ENCODE measurements around the gene ITK.

GRCh38 chr5:157193699-157194424 lies 13.2 kb downstream of the ITK start:
- no peak for TF ChIP-seq CTCF (IDR thresholded peaks at IDR 0.05)
- no peak for TF ChIP-seq POLR2A (IDR thresholded peaks at IDR 0.05)
